GM19468 (cell line): ENCODE measurements around the gene MAN2A2.
"Not testable (repeated sequence)": the region's sequence is repeated elsewhere in the genome, so short reads cannot be mapped to it uniquely, and the experiment has no call there.

Source experiments
- ATAC-seq: cut with Tn5 transposase; IDR thresholded peaks from one replicate; pipeline ENCODE4 v1.9.1; 2021; ENCODE audit warnings: mild to moderate bottlenecking, moderate library complexity, moderate number of reproducible peaks; ENCODE audit not compliant: unreplicated experiment; ENCODE audit errors: extremely low read depth

The MAN2A2 gene

GRCh38 chr15:90882781-90883525, 20.1 kb upstream of the MAN2A2 start:
- ATAC-seq: no peak

DNA sequence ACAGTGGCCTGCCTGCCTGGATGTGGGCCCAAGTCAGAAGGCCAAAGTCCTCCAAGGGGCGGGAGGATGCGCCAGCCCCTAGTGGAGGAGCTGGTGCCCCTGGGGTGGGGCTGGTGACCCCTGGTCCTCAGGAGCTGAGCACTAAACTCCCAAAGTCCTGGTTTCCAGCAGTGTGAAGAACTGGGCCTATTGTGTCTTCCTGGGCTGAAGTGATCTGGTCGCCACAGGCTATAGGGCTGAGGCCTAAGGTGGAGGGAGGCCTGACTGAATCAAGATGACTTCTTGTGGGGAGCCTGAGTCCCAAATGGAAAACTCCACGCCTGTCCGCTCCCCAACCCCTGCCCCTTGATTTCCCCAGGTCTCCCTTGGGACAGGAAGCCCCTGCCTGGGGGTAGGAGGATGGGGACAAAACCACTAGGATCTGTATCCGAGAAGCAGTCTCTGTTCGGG, 19.6 kb upstream of the MAN2A2 start:
- ATAC-seq: no peak

- no peak for ATAC-seq
These were observed 19.0 kb upstream of the MAN2A2 start, which contains the start of gene FES for GRCh38 chr15:90883976-90884718. Gene FES, plus strand, starts transcription at chr15:90884504. Its CDS starts 542 bp downstream, at chr15:90885046.

GRCh38 chr15:90884719-90885431, 18.2 kb upstream of the MAN2A2 start:
- no peak for ATAC-seq

DNA sequence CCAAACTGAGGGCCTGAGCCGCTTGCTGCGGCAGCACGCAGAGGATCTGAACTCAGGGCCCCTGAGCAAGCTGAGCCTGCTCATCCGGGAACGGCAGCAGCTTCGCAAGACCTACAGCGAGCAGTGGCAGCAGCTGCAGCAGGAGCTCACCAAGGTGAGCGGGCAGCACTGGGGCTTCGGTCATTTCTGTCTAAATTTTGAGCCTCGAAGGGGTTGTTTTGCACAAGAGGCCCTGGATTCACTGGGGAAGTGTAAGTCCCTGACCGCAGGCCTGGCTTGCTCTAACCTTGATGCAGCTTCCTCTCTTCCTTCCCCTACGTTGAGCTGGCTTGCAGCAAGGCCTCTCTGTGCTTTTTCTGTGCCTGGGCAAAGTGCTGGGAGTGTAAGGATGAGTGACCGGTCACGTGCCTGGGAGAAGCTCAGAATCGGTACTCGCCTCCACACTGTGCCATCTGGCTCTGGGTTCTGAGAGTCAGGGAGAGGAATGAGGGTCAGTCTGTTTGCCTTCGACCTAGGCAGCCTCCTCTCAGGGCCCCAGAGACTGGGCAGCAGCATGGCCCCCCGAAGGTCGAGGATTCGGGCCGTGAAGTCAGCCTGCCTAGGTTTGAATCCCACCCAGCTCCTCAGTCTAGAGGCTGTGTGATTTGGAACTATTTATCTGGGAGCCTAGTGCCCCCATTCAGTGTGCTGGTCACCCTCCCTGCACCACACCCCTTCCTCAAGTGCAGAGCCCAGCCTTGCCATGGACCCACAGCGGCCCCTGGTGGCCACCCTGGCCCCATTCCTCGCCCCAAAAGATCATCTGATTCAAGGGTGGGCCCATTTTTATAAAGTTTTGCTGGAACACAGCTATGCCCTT, 17.4 kb upstream of the MAN2A2 start:
- no peak for ATAC-seq

- no peak for ATAC-seq
These were observed 16.8 kb upstream of the MAN2A2 start for GRCh38 chr15:90886291-90886614.

- ATAC-seq: no peak
These were observed 16.0 kb upstream of the MAN2A2 start for GRCh38 chr15:90887037-90887481.

DNA sequence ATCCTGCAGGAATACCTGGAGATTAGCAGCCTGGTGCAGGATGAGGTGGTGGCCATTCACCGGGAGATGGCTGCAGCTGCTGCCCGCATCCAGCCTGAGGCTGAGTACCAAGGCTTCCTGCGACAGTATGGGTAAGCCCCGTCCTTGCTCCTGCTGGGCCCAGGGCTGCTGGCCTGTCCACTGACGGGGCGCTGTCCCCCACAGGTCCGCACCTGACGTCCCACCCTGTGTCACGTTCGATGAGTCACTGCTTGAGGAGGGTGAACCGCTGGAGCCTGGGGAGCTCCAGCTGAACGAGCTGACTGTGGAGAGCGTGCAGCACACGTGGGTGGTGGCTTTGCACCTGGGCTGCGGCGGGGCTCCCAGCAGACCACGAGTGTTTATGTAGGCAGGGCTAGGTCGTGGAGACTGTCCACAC, 13.8 kb upstream of the MAN2A2 start:
- no peak for ATAC-seq

GRCh38 chr15:90889736-90890456, 13.2 kb upstream of the MAN2A2 start:
- ATAC-seq: no peak

- ATAC-seq: no peak
These were observed 12.3 kb upstream of the MAN2A2 start for GRCh38 chr15:90890839-90891238.

DNA sequence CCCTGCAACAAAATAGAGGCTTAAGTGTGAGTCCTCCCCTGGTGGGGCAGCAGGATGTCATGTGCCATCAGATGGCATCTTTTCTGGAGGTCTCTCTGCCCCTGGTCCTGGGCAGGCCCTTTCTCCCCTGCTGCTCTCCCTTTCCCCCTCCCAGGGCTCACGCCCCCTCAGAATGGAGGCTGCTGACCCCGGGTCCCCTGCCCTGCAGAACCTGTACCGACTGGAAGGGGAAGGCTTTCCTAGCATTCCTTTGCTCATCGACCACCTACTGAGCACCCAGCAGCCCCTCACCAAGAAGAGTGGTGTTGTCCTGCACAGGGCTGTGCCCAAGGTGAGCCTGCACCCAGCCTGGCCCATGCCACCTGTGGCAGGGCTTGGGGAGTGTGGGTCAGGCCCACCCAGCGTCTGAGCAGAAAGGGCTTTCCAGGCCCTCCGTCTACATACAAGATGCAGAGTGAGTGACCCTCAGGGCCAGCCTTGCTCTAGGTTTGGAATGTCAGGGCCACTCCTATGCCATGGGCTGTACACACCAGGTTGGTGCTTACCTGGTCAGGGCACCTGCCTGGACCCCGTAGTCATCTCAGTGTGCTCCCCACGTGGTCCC, 11.7 kb upstream of the MAN2A2 start:
- no peak for ATAC-seq

GRCh38 chr15:90892023-90892422, 11.1 kb upstream of the MAN2A2 start:
- ATAC-seq: no peak

- ATAC-seq: no peak
These were observed 10.5 kb upstream of the MAN2A2 start for GRCh38 chr15:90892498-90893174.

DNA sequence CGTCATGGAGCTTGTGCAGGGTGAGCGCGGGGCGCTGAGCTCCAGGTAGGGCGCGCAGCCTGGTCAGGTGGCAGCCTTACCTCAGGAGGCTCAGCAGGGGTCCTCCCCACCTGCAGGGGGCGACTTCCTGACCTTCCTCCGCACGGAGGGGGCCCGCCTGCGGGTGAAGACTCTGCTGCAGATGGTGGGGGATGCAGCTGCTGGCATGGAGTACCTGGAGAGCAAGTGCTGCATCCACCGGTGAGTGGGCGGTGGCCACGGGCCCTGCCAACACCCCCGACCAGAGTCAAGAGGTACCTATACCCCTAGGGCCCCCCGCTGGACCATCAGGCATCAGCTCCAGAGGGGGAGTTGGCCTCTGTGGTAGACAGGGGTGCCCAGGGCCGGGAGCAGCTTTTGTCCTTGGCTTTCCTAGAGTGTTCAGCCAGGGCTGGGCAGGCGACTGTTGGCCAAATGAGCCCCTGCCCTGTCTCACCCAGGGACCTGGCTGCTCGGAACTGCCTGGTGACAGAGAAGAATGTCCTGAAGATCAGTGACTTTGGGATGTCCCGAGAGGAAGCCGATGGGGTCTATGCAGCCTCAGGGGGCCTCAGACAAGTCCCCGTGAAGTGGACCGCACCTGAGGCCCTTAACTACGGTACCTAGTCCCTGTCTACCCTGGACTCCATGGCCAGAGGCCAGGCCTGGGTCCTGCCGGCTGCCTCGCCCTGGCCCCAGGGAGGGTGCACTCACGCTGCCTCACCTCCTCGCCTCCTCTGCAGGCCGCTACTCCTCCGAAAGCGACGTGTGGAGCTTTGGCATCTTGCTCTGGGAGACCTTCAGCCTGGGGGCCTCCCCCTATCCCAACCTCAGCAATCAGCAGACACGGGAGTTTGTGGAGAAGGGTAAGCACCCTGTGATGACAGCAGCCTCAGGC, 9.7 kb upstream of the MAN2A2 start:
- no peak for ATAC-seq

- ATAC-seq: no peak
These were observed 7.5 kb upstream of the MAN2A2 start for GRCh38 chr15:90895571-90896117.

GRCh38 chr15:90897131-90897655, 5.9 kb upstream of the MAN2A2 start:
- not testable (repeated sequence) for ATAC-seq
